ENCODE results near the gene NEO1. TPM values are rescaled to one million over a fixed set of nuclear protein-coding genes. Genes with fewer than 3 reads are reported as not detected.
A peak's percentile ranks its signal among the peaks of the same experiment; 100 is the strongest.

NEO1 gene
- total and polyA plus RNA-seq, 9 of the 15 experiments (the other 6 are each of a cell fraction or from before 2014, with no cell fraction given): 0.08 to 1.7 (median 0.48) TPM

- TF ChIP-seq ZNF395 (CRISPR knock-in tag; IDR thresholded peaks at IDR 0.05) (no peak), MAFF (IDR thresholded peaks at IDR 0.05; ENCODE audit: low read length) (peak; percentile 78), RBM25 (IDR thresholded peaks at IDR 0.05; ENCODE audit: low read depth, low read length, severe bottlenecking) (no peak), ZNF274 (IDR thresholded peaks at IDR 0.05; ENCODE audit: borderline replicate concordance, low read depth, low read length) (no peak)
Measured at GRCh38 chr15:73270366-73271097, 218.3 kb downstream of the NEO1 start (continued).

GRCh38 chr15:73273181-73274002, 221.1 kb downstream of the NEO1 start:
- H3K4me3 ChIP-seq: no peak overlapping the region
- H3K9me3 ChIP-seq (replicated peaks; ENCODE audit: control insufficient read depth, insufficient read depth, low read depth, low read length): no peaks in the 10 kb centered on the region
- no peaks in the 10 kb centered on the region for H3K36me3 ChIP-seq (ENCODE audit: control insufficient read depth, insufficient read depth, low read length)
- H3K4me1 ChIP-seq (replicated peaks in 1 of 2; ENCODE audit: control insufficient read depth in 2 of 2, insufficient read depth in 2 of 2, low read length in 2 of 2): no peaks in the 10 kb centered on the region
- peak; percentile 92 for ATAC-seq
- H3K27ac ChIP-seq (ENCODE audit: extremely low read depth, low read depth, low read length): no peak overlapping the region
- CTCF ChIA-PET (ENCODE audit: low intra/inter-chr PET ratio): interaction anchor here (0.7 to 2.6 kb wide), 2 partner anchors 31 to 33 kb away, joined by 3 to 22 read pairs; no protein-coding TSS in a partner anchor
- no peak overlapping the region for H2AFZ ChIP-seq (ENCODE audit: low read depth, low read length)
- H4K20me1 ChIP-seq (replicated peaks; ENCODE audit: control insufficient read depth, insufficient read depth, low read length): no peaks in the 10 kb centered on the region
- WGBS (ENCODE audit: insufficient coverage, low coverage, missing lambda C conversion rate): 9% methylated on average over 5 of the region's 5 CpGs
- BruUV-seq (replicated peaks): no TSS peak
- peaks cover under 1 to 2% of the 10 kb centered on the region in 2 experiments; a peak in 1 of 5 replicates for H3K27me3 ChIP-seq (ENCODE audit: control insufficient read depth in 2 of 2, insufficient read depth in 2 of 2, low read length in 2 of 2)
- DNase-seq (ENCODE audit: extremely low read depth in 1 of 4, low spot score in 3 of 4): peak; percentile 54 to 59 (median 59)
- FAIRE-seq: peak; percentile 89
- in situ Hi-C loops (cut with MboI): loop anchor here (25.0 kb wide), 1 partner anchor 961 kb away; the partner anchor contains the start of gene CELF6
- no peak overlapping the region for H3K4me2 ChIP-seq (ENCODE audit: insufficient read depth, low read length)
- intact Hi-C loops (cut with micrococcal nuclease): loop anchor here (1.0 to 5.0 kb wide), 2 partner anchors 32 to 671 kb away; no protein-coding TSS in a partner anchor
- H3K79me2 ChIP-seq (ENCODE audit: control insufficient read depth, insufficient read depth, low read length): no peaks in the 10 kb centered on the region
- H3K9me1 ChIP-seq (ENCODE audit: control insufficient read depth, insufficient read depth, low read length): no peaks in the 10 kb centered on the region
- H3K9ac ChIP-seq (ENCODE audit: insufficient read depth in 1 of 2, low read depth in 2 of 2, low read length in 2 of 2): no peak overlapping the region
- POLR2A ChIA-PET: no interaction called here
- TF ChIP-seq YBX1 (IDR thresholded peaks at IDR 0.05) (no peak), ZNF41 (CRISPR knock-in tag; conservative IDR thresholded peaks at IDR 0.05) (no peak), DEAF1 (CRISPR knock-in tag; IDR thresholded peaks at IDR 0.05) (peak; percentile 46; the same call in 1 of the 2 replicates), STAT5B (CRISPR knock-in tag; IDR thresholded peaks at IDR 0.05) (no peak), NCOR1 (IDR thresholded peaks at IDR 0.05) (no peak), CTCFL (IDR thresholded peaks at IDR 0.05; ENCODE audit: borderline replicate concordance, insufficient read depth, low read depth, low read length, poor library complexity, severe bottlenecking) (peak; percentile 43), ZNF644 (tag; IDR thresholded peaks at IDR 0.05; ENCODE audit: low read depth) (no peak), ZNF134 (CRISPR knock-in tag; conservative IDR thresholded peaks at IDR 0.05) (no peak), ZFX (CRISPR knock-in tag; IDR thresholded peaks at IDR 0.05) (no peak)
